22Rv1 (cell line): ENCODE measurements around the gene DPM2.

Source experiments
- CTCF ChIP-seq: fragments of 450-650 bp; IDR thresholded peaks from 2 replicates; pipeline ENCODE4 v1.5.1; 2017; ENCODE audit warnings: mild to moderate bottlenecking
- ZFX ChIP-seq: fragments of 450-650 bp; IDR thresholded peaks from 2 replicates; pipeline ENCODE4 v1.6.1; 2017; ENCODE audit warnings: antibody characterized with exemption, borderline replicate concordance

DNA sequence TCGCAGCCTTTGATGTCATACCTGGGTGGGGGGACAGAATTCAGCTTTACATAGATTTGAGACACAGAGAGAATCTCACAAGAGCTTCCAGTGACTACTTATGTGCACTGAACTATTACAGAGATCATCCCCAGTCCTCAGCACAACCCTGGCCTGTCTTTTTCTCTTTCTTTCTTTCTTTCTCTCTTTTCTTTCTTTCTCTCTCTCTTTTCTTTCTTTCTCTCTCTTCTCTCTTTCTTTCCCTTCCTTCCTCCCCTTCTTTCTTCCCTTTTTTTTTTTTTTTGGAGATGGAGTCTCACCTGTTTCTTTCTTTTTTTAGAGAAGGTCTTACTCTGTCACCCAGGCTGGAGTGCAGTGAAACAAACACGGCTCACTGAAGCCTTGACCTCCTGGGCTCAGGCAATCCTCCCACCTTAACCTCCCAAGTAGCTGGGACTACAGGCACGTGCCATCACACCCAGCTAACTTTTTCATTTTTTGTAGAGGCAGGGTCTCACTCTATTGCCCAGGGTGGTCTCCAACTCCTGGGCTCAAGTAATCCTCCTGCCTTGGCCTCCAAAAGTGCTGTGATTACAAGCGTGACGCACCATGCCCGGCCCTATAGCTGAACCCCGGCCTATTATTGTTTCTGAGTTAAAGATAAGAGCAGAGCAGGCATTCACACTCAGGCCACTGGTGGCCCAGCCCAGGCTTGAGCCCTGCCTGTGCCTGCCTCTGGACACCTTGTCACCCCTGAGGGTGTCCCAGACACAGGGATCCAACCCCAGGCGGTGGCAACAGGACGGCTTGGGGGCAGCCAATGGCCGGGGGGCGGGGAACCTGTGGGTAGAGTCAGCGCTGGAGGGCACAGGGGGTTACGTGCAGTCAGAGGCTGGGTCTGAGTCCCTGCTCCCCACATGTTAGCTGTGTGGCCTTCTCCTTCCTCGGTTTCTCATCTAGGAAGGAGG, 11.4 kb downstream of the DPM2 start:
- TF ChIP-seq CTCF, result no peak
- no peak for TF ChIP-seq ZFX
